Osteoblast (primary cell): ENCODE measurements around the gene EDIL3. TPM values are rescaled to one million over a fixed set of nuclear protein-coding genes. Genes with fewer than 3 reads are reported as not detected.

Experiments used
- DNase-seq: peaks from one replicate; pipeline ENCODE4 v3.0.0; 2011; ENCODE audit warnings: low spot score, mixed read lengths; ENCODE audit not compliant: insufficient read length; ENCODE audit errors: missing footprints
- H2AFZ ChIP-seq: 2 replicates; pipeline ENCODE4 v1.6.0; 2011; ENCODE audit warnings: mild to moderate bottlenecking, low read length
- H3K27ac ChIP-seq: 2 replicates; pipeline ENCODE4 v1.5.1; 2011; ENCODE audit warnings: mild to moderate bottlenecking, low read depth, low read length, moderate library complexity
- H3K27me3 ChIP-seq: 2 replicates; pipeline ENCODE4 v1.6.0; 2012; ENCODE audit warnings: mild to moderate bottlenecking, control low read depth, inconsistent platforms, low read length, moderate library complexity; ENCODE audit not compliant: insufficient read depth
- H3K36me3 ChIP-seq: 2 replicates; pipeline ENCODE4 v1.5.1; 2011; ENCODE audit warnings: mild to moderate bottlenecking, low read length, control low read depth, moderate library complexity; ENCODE audit not compliant: insufficient read depth
- H3K4me1 ChIP-seq: 2 replicates; pipeline ENCODE4 v1.5.1; 2011; ENCODE audit warnings: mild to moderate bottlenecking, low read length, control low read depth, moderate library complexity; ENCODE audit not compliant: insufficient read depth
- H3K4me2 ChIP-seq: 2 replicates; pipeline ENCODE4 v1.6.0; 2011; ENCODE audit warnings: mild to moderate bottlenecking, low read length; ENCODE audit not compliant: insufficient read depth
- H3K4me3 ChIP-seq: fragments of 200-600 bp; sonication (generic); 3 replicates; pipeline ENCODE4 v1.5.1; 2012; ENCODE audit warnings: mild to moderate bottlenecking, low read length, inconsistent platforms; ENCODE audit not compliant: insufficient read depth
- H3K79me2 ChIP-seq: 2 replicates; pipeline ENCODE4 v1.6.0; 2012; ENCODE audit warnings: mild to moderate bottlenecking, low read length, control low read depth, inconsistent platforms; ENCODE audit not compliant: insufficient read depth
- H3K9me3 ChIP-seq: 2 replicates; pipeline ENCODE4 v1.5.1; 2011; ENCODE audit warnings: low read depth, low read length, control low read depth
- H4K20me1 ChIP-seq: 2 replicates; pipeline ENCODE4 v1.6.0; 2012; ENCODE audit warnings: mild to moderate bottlenecking, low read length, control low read depth; ENCODE audit not compliant: insufficient read depth
- total RNA-seq: library from RNA; depleted of rRNA; stranded (reverse); fragments of >200 nt; gene quantifications from 2 replicates; pipeline ENCODE4 v1.2.3, GENCODE V29; 2012
- TF ChIP-seq, protein P1 (sequence below): IDR thresholded peaks from 2 replicates; pipeline ENCODE4 v1.5.1; 2011; ENCODE audit warnings: mild to moderate bottlenecking, low read depth, low read length, moderate library complexity; ENCODE audit errors: extremely low read depth

EDIL3 gene
- total RNA-seq, 1 donor: 366 TPM

DNA sequence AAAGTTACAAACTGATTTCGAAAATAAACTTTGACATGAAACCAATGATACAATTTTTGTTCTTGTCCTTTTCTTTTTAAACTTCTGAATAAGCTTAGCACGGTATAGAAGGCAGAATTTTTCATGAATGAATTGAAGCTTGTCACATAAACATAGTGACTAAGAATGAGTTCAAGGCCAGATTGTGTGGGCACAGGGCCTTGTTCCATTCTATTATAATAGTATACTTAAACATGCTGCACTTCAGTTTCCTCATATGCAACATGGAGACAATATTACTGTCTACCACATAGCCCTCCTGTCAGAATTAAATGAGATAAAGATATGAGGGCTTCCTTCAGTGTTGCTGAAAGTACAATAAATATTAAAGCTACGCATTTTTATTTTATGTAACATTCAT lies 459.8 kb downstream of the EDIL3 start:
- TF ChIP-seq, protein P1, sequence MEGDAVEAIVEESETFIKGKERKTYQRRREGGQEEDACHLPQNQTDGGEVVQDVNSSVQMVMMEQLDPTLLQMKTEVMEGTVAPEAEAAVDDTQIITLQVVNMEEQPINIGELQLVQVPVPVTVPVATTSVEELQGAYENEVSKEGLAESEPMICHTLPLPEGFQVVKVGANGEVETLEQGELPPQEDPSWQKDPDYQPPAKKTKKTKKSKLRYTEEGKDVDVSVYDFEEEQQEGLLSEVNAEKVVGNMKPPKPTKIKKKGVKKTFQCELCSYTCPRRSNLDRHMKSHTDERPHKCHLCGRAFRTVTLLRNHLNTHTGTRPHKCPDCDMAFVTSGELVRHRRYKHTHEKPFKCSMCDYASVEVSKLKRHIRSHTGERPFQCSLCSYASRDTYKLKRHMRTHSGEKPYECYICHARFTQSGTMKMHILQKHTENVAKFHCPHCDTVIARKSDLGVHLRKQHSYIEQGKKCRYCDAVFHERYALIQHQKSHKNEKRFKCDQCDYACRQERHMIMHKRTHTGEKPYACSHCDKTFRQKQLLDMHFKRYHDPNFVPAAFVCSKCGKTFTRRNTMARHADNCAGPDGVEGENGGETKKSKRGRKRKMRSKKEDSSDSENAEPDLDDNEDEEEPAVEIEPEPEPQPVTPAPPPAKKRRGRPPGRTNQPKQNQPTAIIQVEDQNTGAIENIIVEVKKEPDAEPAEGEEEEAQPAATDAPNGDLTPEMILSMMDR: no peak
- Histone ChIP-seq H3K36me3 (no peaks in the 10 kb centered on the region), H3K4me3 (no peak overlapping the region), H3K79me2 (no peaks in the 10 kb centered on the region), H3K27me3 (no peaks in the 10 kb centered on the region), H4K20me1 (no peaks in the 10 kb centered on the region), H3K4me2 (peak overlapping the region; percentile 77), H3K4me1 (peaks cover 55% of the 10 kb centered on the region), H3K9me3 (no peaks in the 10 kb centered on the region), H3K27ac (peak overlapping the region; percentile 97), H2AFZ (no peak overlapping the region)
- no peak for DNase-seq

DNA sequence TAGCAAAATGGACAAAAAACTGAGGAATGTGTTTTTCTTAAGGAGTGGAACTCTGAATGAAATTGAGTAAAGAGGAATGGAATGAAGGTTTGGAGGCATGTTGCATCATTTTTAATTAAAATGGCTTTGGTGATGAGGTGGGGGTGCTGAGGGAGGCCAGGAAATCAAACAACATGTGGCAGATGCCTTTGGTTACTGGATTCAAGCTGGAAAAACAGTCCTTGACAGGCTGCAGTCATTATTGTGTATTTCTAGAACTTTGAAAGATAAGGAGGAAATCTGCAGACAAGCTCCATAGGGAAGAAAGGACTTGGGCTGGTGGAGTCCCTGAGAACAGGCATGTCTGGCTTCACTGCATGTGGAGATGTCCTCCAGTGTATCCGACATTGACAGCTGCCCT lies 460.5 kb downstream of the EDIL3 start:
- Histone ChIP-seq H3K79me2 (no peaks in the 10 kb centered on the region), H3K27ac (peak overlapping the region; percentile 97), H4K20me1 (no peaks in the 10 kb centered on the region), H2AFZ (no peak overlapping the region), H3K36me3 (no peaks in the 10 kb centered on the region), H3K9me3 (no peaks in the 10 kb centered on the region), H3K4me3 (no peak overlapping the region), H3K4me2 (peak overlapping the region; percentile 77), H3K27me3 (no peaks in the 10 kb centered on the region), H3K4me1 (peaks cover 56% of the 10 kb centered on the region)
- DNase-seq: peak; percentile 1
- TF ChIP-seq, protein P1: no peak

DNA sequence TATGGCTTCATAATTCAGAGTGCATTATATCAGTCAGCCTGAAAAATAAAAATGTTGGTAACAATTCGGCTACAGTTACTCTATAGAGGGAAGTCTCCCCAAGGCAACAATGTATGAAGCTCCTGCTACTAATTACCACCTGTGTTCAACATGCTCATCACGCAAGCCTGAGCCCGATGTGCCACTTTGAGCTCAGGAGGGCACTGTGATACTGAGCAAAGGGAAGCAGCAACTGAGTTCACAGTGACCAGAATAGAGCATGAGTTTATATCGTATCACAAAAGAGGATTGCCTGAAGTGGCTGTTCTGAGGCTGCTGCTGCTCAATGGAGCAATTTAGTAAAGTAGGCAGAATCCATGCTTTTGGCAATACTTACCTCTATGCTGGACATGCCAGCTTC lies 462.0 kb downstream of the EDIL3 start:
- DNase-seq: no peak
- no peaks in the 10 kb centered on the region for H3K27me3 ChIP-seq
- TF ChIP-seq, protein P1: no peak
- no peaks in the 10 kb centered on the region for H3K79me2 ChIP-seq
- no peak overlapping the region for H3K4me2 ChIP-seq
- no peak overlapping the region for H3K4me3 ChIP-seq
- peak overlapping the region; percentile 97 for H3K27ac ChIP-seq
- no peaks in the 10 kb centered on the region for H3K9me3 ChIP-seq
- H3K36me3 ChIP-seq: no peaks in the 10 kb centered on the region
- H3K4me1 ChIP-seq: peaks cover 54% of the 10 kb centered on the region
- peak overlapping the region; percentile 34 for H2AFZ ChIP-seq
- H4K20me1 ChIP-seq: no peaks in the 10 kb centered on the region

DNA sequence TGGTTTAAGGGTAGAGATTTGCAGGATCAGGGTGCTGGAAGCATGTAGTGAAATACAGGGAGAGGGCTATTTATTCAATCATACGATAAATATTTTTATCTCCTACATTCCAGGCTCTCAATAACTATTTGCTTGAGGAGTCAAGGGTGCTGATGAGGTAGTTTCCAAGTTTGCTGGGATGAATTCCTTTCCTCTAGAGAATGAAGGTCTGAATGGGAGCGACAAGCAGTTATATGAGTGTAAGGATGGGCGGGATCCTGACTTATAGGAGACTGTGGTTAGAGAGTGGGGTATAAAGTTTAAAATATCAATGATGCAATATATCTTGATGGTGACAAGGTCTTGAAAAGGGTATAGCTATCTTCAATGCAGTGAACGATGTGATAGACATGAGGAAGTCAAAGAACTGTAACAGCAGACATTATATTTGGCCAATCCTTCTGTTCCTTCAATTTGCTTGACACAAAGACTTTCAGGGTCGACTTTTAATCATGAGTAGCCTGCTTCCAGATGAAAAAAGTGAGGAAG lies 462.9 kb downstream of the EDIL3 start:
- no peak overlapping the region for H2AFZ ChIP-seq
- no peak for DNase-seq
- TF ChIP-seq, protein P1: no peak
- H3K9me3 ChIP-seq: no peaks in the 10 kb centered on the region
- H3K4me2 ChIP-seq: no peak overlapping the region
- H3K27me3 ChIP-seq: no peaks in the 10 kb centered on the region
- H3K4me3 ChIP-seq: no peak overlapping the region
- peaks cover 46% of the 10 kb centered on the region for H3K4me1 ChIP-seq
- H4K20me1 ChIP-seq: no peaks in the 10 kb centered on the region
- no peaks in the 10 kb centered on the region for H3K79me2 ChIP-seq
- H3K36me3 ChIP-seq: no peaks in the 10 kb centered on the region
- no peak overlapping the region for H3K27ac ChIP-seq
